Measurements from ENCODE around the gene COL11A2.

Gene COL11A2

GRCh38 chr6:33169291-33170175 lies 22.7 kb downstream of the COL11A2 start:
- TF ChIP-seq ZBTB7A (IDR thresholded peaks at IDR 0.05; ENCODE audit: low read depth), result no peak
- peak; percentile 60; the same call in 1 of the 2 replicates for TF ChIP-seq NFIC (IDR thresholded peaks at IDR 0.05)

GRCh38 chr6:33168639-33169038 lies 23.6 kb downstream of the COL11A2 start:
- TF ChIP-seq EGR1 (IDR thresholded peaks at IDR 0.05), result no peak
- TF ChIP-seq NFIC (IDR thresholded peaks at IDR 0.05), result no peak
- TF ChIP-seq TEAD4 (IDR thresholded peaks at IDR 0.05), result no peak
- TF ChIP-seq TCF12 (IDR thresholded peaks at IDR 0.05; ENCODE audit: low read depth), result no peak
- no peak for TF ChIP-seq USF1 (IDR thresholded peaks at IDR 0.05)
- no peak for TF ChIP-seq TAF1 (IDR thresholded peaks at IDR 0.05; ENCODE audit: low read depth)
- TF ChIP-seq EP300 (IDR thresholded peaks at IDR 0.05; ENCODE audit: borderline replicate concordance), result no peak
- TF ChIP-seq FOXM1 (IDR thresholded peaks at IDR 0.05; ENCODE audit: borderline replicate concordance, low read depth), result no peak
- TF ChIP-seq YY1 (IDR thresholded peaks at IDR 0.05; ENCODE audit: low read depth), result no peak
- no peak for TF ChIP-seq RAD21 (IDR thresholded peaks at IDR 0.05; ENCODE audit: low read depth)
- TF ChIP-seq REST (IDR thresholded peaks at IDR 0.05; ENCODE audit: low read depth), result no peak
- TF ChIP-seq CEBPB (IDR thresholded peaks at IDR 0.05), result no peak
- TF ChIP-seq ZBTB7A (IDR thresholded peaks at IDR 0.05; ENCODE audit: low read depth), result no peak

GRCh38 chr6:33168284-33168601 lies 24.0 kb downstream of the COL11A2 start:
- TF ChIP-seq EGR1 (IDR thresholded peaks at IDR 0.05), result no peak
- no peak for TF ChIP-seq TCF12 (IDR thresholded peaks at IDR 0.05; ENCODE audit: low read depth)
- TF ChIP-seq FOXM1 (IDR thresholded peaks at IDR 0.05; ENCODE audit: borderline replicate concordance, low read depth), result no peak
- no peak for TF ChIP-seq NFIC (IDR thresholded peaks at IDR 0.05)
- TF ChIP-seq ZBTB7A (IDR thresholded peaks at IDR 0.05; ENCODE audit: low read depth), result no peak
- TF ChIP-seq EP300 (IDR thresholded peaks at IDR 0.05; ENCODE audit: borderline replicate concordance), result no peak
- no peak for TF ChIP-seq CREB1 (IDR thresholded peaks at IDR 0.05; ENCODE audit: low read depth)
- no peak for TF ChIP-seq USF1 (IDR thresholded peaks at IDR 0.05)
- no peak for TF ChIP-seq TAF1 (IDR thresholded peaks at IDR 0.05; ENCODE audit: low read depth)
- no peak for TF ChIP-seq MAX (IDR thresholded peaks at IDR 0.05)
- no peak for TF ChIP-seq RAD21 (IDR thresholded peaks at IDR 0.05; ENCODE audit: low read depth)
- TF ChIP-seq REST (IDR thresholded peaks at IDR 0.05; ENCODE audit: low read depth), result no peak
- no peak for TF ChIP-seq YY1 (IDR thresholded peaks at IDR 0.05; ENCODE audit: low read depth)
- no peak for TF ChIP-seq TEAD4 (IDR thresholded peaks at IDR 0.05)
- TF ChIP-seq CEBPB (IDR thresholded peaks at IDR 0.05), result no peak

- TF ChIP-seq ZBTB7A (IDR thresholded peaks at IDR 0.05; ENCODE audit: low read depth) (no peak), TCF12 (IDR thresholded peaks at IDR 0.05; ENCODE audit: low read depth) (no peak), CREB1 (IDR thresholded peaks at IDR 0.05; ENCODE audit: low read depth) (no peak), TEAD4 (IDR thresholded peaks at IDR 0.05) (no peak), EGR1 (IDR thresholded peaks at IDR 0.05) (no peak), CEBPB (IDR thresholded peaks at IDR 0.05) (no peak), MAX (IDR thresholded peaks at IDR 0.05) (no peak), YY1 (IDR thresholded peaks at IDR 0.05; ENCODE audit: low read depth) (no peak), FOXM1 (IDR thresholded peaks at IDR 0.05; ENCODE audit: borderline replicate concordance, low read depth) (no peak)
Measured at GRCh38 chr6:33167374-33168283, 24.6 kb downstream of the COL11A2 start.

- no peak for TF ChIP-seq TCF12 (IDR thresholded peaks at IDR 0.05; ENCODE audit: low read depth)
- TF ChIP-seq TEAD4 (IDR thresholded peaks at IDR 0.05), result no peak
- TF ChIP-seq TAF1 (IDR thresholded peaks at IDR 0.05; ENCODE audit: low read depth), result no peak
- no peak for TF ChIP-seq CEBPB (IDR thresholded peaks at IDR 0.05)
- no peak for TF ChIP-seq EGR1 (IDR thresholded peaks at IDR 0.05)
- no peak for TF ChIP-seq USF1 (IDR thresholded peaks at IDR 0.05)
- no peak for TF ChIP-seq YY1 (IDR thresholded peaks at IDR 0.05; ENCODE audit: low read depth)
Measured at GRCh38 chr6:33166811-33167210, 25.5 kb downstream of the COL11A2 start.
